Measurements from ENCODE around the gene NKAPL. TPM values are rescaled to one million over a fixed set of nuclear protein-coding genes. Genes with fewer than 3 reads are reported as not detected.

NKAPL gene
- total and polyA plus RNA-seq, 2 donors (not counting 1 experiment from before 2014, with no cell fraction given) = 1.2 to 3.3 TPM

- peaks cover 2% of the 10 kb centered on the region for H3K79me2 ChIP-seq (ENCODE audit: control insufficient read depth, insufficient read depth, low read length)
- no peak overlapping the region for H3K4me3 ChIP-seq (replicated peaks in 1 of 4; ENCODE audit: control extremely low read depth in 1 of 4, insufficient read depth in 1 of 4, low read depth in 3 of 4, low read length in 4 of 4)
- H3K4me2 ChIP-seq (ENCODE audit: extremely low read depth, insufficient read depth, low read length) = no peak overlapping the region
- H3K4me1 ChIP-seq (ENCODE audit: control insufficient read depth, extremely low read depth, insufficient read depth, low read length) = no peaks in the 10 kb centered on the region
- no peaks in the 10 kb centered on the region for H3K27me3 ChIP-seq (ENCODE audit: control insufficient read depth, insufficient read depth, low read length)
- no peaks in the 10 kb centered on the region for H4K20me1 ChIP-seq (ENCODE audit: control insufficient read depth, extremely low read depth, insufficient read depth, low read length)
- H3K27ac ChIP-seq (ENCODE audit: insufficient read depth, low read length) = no peak overlapping the region
- TF ChIP-seq CTCF (conservative IDR thresholded peaks at IDR 0.05 in 1 of 2, IDR thresholded peaks at IDR 0.05 in 1 of 2; ENCODE audit: low read depth in 1 of 2, low read length in 2 of 2) (no peak), EZH2 (IDR thresholded peaks at IDR 0.05; ENCODE audit: low read length, missing control alignments) (no peak)
- H3K9me3 ChIP-seq (ENCODE audit: control insufficient read depth, insufficient read depth, low read depth, low read length) = no peaks in the 10 kb centered on the region
- H3K36me3 ChIP-seq (ENCODE audit: control insufficient read depth, insufficient read depth, low read length) = peaks cover 8% of the 10 kb centered on the region
- DNase-seq (ENCODE audit: low read depth in 2 of 2) = peak in 1 of 2 donors; percentile 16
- H2AFZ ChIP-seq (ENCODE audit: low read length) = no peak overlapping the region
- no peak overlapping the region for H3K9ac ChIP-seq (ENCODE audit: insufficient read depth, low read length)
Measured at GRCh38 chr6:28277746-28278145, 18.6 kb downstream of the NKAPL start.

- Histone ChIP-seq H3K36me3 (ENCODE audit: control insufficient read depth, insufficient read depth, low read length) (peaks cover 8% of the 10 kb centered on the region), H3K4me3 (replicated peaks in 1 of 4; ENCODE audit: control extremely low read depth in 1 of 4, insufficient read depth in 1 of 4, low read depth in 3 of 4, low read length in 4 of 4) (peak overlapping the region; percentile 83 to 85 (median 83)), H3K9me3 (ENCODE audit: control insufficient read depth, insufficient read depth, low read depth, low read length) (no peaks in the 10 kb centered on the region), H3K9ac (ENCODE audit: insufficient read depth, low read length) (peak overlapping the region; percentile 65), H4K20me1 (ENCODE audit: control insufficient read depth, extremely low read depth, insufficient read depth, low read length) (no peaks in the 10 kb centered on the region), H3K27me3 (ENCODE audit: control insufficient read depth, insufficient read depth, low read length) (no peaks in the 10 kb centered on the region), H3K27ac (ENCODE audit: insufficient read depth, low read length) (peak overlapping the region; percentile 58), H2AFZ (ENCODE audit: low read length) (peak overlapping the region; percentile 92), H3K79me2 (ENCODE audit: control insufficient read depth, insufficient read depth, low read length) (peaks cover 7% of the 10 kb centered on the region), H3K4me2 (ENCODE audit: extremely low read depth, insufficient read depth, low read length) (peak overlapping the region; percentile 62), H3K4me1 (ENCODE audit: control insufficient read depth, extremely low read depth, insufficient read depth, low read length) (no peaks in the 10 kb centered on the region)
- TF ChIP-seq CTCF (conservative IDR thresholded peaks at IDR 0.05 in 1 of 2, IDR thresholded peaks at IDR 0.05 in 1 of 2; ENCODE audit: low read depth in 1 of 2, low read length in 2 of 2) = no peak
- no peak for TF ChIP-seq EZH2 (IDR thresholded peaks at IDR 0.05; ENCODE audit: low read length, missing control alignments)
- DNase-seq (ENCODE audit: low read depth in 2 of 2) = no peak
Measured at GRCh38 chr6:28280595-28281287, 21.6 kb downstream of the NKAPL start.

- Histone ChIP-seq H3K27me3 (ENCODE audit: control insufficient read depth, insufficient read depth, low read length) (no peaks in the 10 kb centered on the region), H3K4me1 (ENCODE audit: control insufficient read depth, extremely low read depth, insufficient read depth, low read length) (no peaks in the 10 kb centered on the region), H3K9ac (ENCODE audit: insufficient read depth, low read length) (peak within 1 kb of the TSS; percentile 65), H2AFZ (ENCODE audit: low read length) (peak within 1 kb of the TSS; percentile 92), H3K4me2 (ENCODE audit: extremely low read depth, insufficient read depth, low read length) (peak within 1 kb of the TSS; percentile 78), H3K27ac (ENCODE audit: insufficient read depth, low read length) (peak within 1 kb of the TSS; percentile 58), H4K20me1 (ENCODE audit: control insufficient read depth, extremely low read depth, insufficient read depth, low read length) (no peaks in the 10 kb centered on the region), H3K36me3 (ENCODE audit: control insufficient read depth, insufficient read depth, low read length) (peaks cover 5% of the 10 kb centered on the region), H3K4me3 (replicated peaks in 1 of 4; ENCODE audit: control extremely low read depth in 1 of 4, insufficient read depth in 1 of 4, low read depth in 3 of 4, low read length in 4 of 4) (peak within 1 kb of the TSS; percentile 83 to 85 (median 83)), H3K9me3 (ENCODE audit: control insufficient read depth, insufficient read depth, low read depth, low read length) (no peaks in the 10 kb centered on the region), H3K79me2 (ENCODE audit: control insufficient read depth, insufficient read depth, low read length) (peaks cover 7% of the 10 kb centered on the region)
- TF ChIP-seq EZH2 (IDR thresholded peaks at IDR 0.05; ENCODE audit: low read length, missing control alignments) (no peak), CTCF (conservative IDR thresholded peaks at IDR 0.05 in 1 of 2, IDR thresholded peaks at IDR 0.05 in 1 of 2; ENCODE audit: low read depth in 1 of 2, low read length in 2 of 2) (no peak)
- peak; percentile 78 to 79 for DNase-seq (ENCODE audit: low read depth in 2 of 2)
Measured at GRCh38 chr6:28281288-28282064, 22.4 kb downstream of the NKAPL start, which contains the start of gene PGBD1. Gene PGBD1, plus strand, starts transcription at chr6:28281572. Its CDS starts 2,242 bp downstream, at chr6:28283814.

Data from fibroblast of lung (primary cell).